EL (cell line): Measurements from ENCODE around the gene CCDC136.

Experiments used
- DNase-seq: peaks from one replicate; pipeline ENCODE4 v3.0.0-alpha.2; 2016

Gene CCDC136

DNA sequence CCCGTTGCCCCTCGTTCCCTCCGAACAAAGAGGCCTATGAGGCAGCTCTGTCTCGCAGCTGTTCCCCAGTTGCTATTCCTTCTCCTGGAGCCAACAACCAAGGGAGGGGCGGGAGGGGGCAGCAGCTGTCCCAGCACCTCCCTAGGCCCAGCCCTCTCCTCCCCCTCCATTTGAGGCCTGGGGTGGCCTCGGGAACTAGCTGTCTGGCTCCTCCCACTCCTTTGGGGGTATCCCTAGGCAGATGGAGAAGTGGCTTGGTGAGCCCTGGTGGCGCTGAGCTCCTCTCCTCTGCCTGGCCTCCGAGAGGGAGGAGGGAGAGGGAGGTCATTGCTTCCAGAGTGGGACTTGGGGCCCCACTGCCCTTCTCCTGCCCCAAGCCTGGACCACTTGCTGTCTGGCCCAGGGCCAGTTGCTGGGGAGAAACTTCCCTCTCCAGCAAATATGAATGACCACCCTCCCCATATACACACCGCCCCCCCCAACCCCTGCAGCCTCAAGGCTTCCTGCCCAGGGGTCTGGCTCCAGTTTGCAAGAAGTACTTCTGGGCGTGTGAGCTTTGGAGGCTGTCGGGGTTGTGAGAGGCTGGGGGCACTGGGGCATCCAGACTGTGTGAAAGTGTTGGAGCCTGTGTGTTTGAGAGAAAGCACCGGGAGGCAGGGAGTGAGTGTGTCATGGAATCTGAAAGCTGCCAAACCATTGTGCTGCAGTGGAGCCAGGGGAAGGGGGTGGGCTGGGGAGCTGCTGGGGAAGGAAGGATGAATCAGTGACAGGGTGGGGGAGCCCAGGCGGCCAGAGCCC lies 41.6 kb downstream of the CCDC136 start:
- DNase-seq: peak; percentile 80

DNA sequence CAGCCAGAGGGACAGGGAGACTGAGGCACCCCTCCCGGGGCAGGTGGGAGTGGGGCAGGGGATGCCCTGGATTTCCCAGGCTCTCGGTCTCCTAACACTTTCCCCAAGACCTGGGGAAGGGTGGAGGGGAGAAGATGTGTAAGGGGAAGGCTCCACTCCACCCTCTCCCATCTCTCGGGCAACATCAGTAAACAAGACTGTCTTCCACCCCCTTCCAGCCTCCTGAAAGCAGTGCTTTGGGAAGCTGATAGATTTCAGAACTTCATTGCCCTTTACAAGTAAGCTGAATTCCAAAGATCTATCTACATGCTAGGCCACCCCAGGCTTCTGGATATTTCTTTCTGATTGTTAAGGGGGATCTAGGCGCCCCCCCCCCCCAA lies 42.2 kb downstream of the CCDC136 start:
- no peak for DNase-seq

DNA sequence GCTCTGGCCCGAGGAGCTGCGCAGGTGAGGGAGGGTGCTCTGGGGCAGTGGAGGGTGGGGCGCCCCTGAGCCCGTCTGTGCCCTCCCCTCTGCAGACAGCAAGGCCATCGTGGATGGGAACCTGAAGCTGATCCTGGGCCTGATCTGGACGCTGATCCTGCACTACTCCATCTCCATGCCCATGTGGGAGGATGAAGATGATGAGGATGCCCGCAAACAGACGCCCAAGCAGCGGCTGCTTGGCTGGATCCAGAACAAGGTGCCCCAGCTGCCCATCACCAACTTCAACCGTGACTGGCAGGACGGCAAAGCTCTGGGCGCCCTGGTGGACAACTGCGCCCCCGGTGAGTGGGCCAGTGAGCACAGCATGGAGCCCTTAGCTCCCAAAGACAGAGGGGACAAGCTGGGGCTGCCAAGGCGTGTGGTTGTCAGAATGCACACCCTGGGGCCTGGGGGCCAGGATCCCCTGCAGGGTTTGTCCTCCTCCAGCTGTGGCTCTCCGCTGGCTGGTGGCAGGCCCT lies 43.5 kb downstream of the CCDC136 start:
- no peak for DNase-seq

DNA sequence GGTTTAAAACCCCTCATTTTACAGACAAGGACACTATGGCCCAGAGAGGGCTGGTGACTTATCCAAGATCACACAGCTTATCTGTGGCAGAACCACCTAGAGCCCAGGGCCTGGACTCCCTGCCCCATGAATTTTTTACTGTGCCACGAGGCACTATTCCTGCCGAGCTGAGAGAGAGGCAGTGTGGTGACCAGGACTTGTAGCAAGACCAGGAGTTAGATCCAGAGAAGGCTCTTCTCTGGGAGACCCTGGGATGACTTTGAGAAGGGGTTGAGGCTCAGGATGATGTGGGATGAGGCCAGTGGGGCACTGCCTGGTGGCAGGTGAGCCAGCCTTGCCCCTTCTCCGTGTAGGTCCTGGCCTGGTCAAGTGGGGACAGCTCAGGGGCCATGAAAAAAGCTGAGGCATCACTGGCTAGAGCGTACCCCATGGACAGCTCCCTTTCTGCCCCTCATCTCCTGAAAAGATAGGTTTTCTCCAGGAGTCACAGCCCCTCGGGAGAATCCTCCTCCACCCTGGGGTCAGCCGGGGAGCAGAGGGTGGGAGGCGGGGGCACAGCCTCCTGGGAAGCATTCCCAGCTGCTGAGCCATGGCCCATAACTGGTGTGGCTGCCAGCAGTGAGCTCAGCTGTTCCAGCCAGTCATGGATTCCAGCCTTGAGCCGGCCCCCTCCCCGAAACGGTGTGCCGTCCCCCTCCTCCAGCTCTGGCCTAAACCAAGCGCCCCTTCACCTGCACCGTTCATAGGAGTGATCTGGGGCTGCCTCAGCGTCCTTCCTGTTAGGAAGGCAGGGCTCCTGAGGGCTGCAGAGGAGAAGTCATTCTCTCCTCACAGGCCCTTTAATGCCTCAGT lies 44.2 kb downstream of the CCDC136 start:
- peak; percentile 25 for DNase-seq

GRCh38 chr7:128836729-128837348 lies 45.1 kb downstream of the CCDC136 start:
- no peak for DNase-seq

- no peak for DNase-seq
Measured at GRCh38 chr7:128837521-128837921, 45.8 kb downstream of the CCDC136 start.

- DNase-seq: no peak
Measured at GRCh38 chr7:128838109-128838779, 46.5 kb downstream of the CCDC136 start.

GRCh38 chr7:128838981-128839731 lies 47.4 kb downstream of the CCDC136 start:
- no peak for DNase-seq

DNA sequence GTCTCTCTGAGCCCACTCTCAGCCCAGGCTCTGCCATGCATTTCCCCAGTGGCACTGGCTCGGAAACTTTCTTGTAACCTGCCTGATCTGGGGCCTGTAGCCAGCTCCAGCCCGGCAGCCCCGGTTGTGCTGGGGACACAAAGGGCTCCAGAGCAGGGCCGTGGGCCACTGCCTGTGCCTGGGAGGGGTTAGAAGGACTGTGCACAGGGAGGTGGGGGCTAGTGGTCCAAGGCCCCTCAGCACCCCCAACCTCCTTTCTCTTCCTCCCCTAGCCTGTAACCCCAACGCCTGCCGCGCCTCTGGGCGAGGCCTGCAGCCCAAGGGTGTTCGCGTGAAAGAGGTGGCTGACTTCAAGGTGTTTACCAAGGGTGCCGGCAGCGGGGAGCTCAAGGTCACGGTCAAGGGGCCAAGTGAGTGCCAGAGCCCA lies 48.0 kb downstream of the CCDC136 start:
- DNase-seq: no peak

GRCh38 chr7:128840326-128841170 lies 48.8 kb downstream of the CCDC136 start:
- no peak for DNase-seq

DNA sequence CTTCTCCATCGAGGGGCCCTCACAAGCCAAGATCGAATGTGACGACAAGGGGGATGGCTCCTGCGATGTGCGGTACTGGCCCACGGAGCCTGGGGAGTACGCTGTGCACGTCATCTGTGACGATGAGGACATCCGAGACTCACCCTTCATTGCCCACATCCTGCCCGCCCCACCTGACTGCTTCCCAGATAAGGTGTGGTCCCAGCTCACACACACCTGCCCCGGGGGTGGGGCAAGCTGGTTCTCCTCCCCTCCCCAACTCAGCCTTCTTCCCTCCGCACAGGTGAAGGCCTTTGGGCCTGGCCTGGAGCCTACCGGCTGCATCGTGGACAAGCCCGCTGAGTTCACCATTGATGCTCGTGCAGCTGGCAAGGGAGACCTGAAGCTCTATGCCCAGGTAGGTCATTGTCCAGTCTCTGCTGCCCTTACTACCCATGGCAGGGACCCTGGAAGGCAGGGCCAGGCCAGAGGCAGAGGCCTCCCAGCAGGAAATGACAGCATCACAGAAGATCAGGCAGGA lies 49.5 kb downstream of the CCDC136 start:
- no peak for DNase-seq

DNA sequence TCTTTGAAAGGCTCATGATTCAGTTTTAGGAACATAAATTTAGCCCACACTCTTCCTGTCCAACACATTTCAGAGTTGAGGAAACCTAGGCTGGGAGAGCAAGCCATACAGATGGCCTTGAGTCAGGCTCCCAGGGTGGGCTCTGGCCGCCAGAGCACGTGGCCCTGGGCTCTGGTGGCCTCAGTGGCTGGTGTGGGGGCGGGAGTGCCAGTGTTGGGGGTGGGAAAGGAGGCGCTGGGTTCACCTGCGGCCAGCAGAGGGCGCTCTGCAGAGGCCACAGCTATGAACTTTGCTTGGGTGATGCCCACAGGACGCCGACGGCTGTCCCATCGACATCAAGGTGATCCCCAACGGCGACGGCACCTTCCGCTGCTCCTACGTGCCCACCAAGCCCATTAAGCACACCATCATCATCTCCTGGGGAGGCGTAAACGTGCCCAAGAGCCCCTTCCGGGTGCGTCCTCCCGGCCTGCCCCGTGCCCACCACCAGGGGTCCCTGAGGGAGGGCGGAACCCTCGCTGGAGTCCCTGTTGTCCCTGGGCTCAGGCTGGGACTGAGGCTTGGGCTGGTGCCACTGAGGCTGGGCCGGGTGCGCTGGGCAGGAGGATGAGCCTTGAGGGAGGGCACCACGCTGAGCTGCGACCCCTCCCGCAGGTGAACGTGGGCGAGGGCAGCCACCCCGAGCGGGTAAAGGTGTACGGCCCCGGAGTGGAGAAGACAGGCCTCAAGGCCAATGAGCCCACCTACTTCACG lies 50.3 kb downstream of the CCDC136 start:
- peak; percentile 45 for DNase-seq

GRCh38 chr7:128842674-128843641 lies 51.2 kb downstream of the CCDC136 start:
- no peak for DNase-seq

- DNase-seq: no peak
Measured at GRCh38 chr7:128843938-128844621, 52.3 kb downstream of the CCDC136 start.

- no peak for DNase-seq
Measured at GRCh38 chr7:128844777-128845311, 53.1 kb downstream of the CCDC136 start.

GRCh38 chr7:128845475-128845874 lies 53.7 kb downstream of the CCDC136 start:
- DNase-seq: no peak

- no peak for DNase-seq
Measured at GRCh38 chr7:128845987-128846386, 54.2 kb downstream of the CCDC136 start.
